Measurements from ENCODE around the gene USP6NL. TPM values are rescaled to one million over a fixed set of nuclear protein-coding genes. Genes with fewer than 3 reads are reported as not detected.

The USP6NL gene
- total and polyA plus RNA-seq, 9 of the 15 experiments (the other 6 are each of a cell fraction or from before 2014, with no cell fraction given), result 3.2 to 26.6 (median 19.8) TPM

- 1% methylated on average over 10 of the region's 11 CpGs for WGBS (ENCODE audit: insufficient coverage, low coverage, missing lambda C conversion rate)
- intact Hi-C loops (cut with micrococcal nuclease), result loop anchor here (1.0 to 10.0 kb wide), 4 partner anchors 72 to 282 kb away; no protein-coding TSS in a partner anchor
- ChIA-PET POLR2A (interaction anchor here (0.7 to 3.7 kb wide), 14 partner anchors 9 to 73 kb away, joined by 3 to 16 read pairs (median 4); no protein-coding TSS in a partner anchor), CTCF (ENCODE audit: low intra/inter-chr PET ratio) (interaction anchor here (0.5 kb wide), 1 partner anchor 23 kb away, joined by 3 read pairs; no protein-coding TSS in a partner anchor)
- Histone ChIP-seq H2AFZ (ENCODE audit: low read depth, low read length) (peak overlapping the region; percentile 37), H3K4me3 (peak overlapping the region; percentile 79), H3K4me2 (ENCODE audit: insufficient read depth, low read length) (peak overlapping the region; percentile 95), H3K9ac (ENCODE audit: insufficient read depth in 1 of 2, low read depth in 2 of 2, low read length in 2 of 2) (peak overlapping the region; percentile 87 to 96), H3K27ac (ENCODE audit: extremely low read depth, low read depth, low read length) (peak overlapping the region; percentile 98), H3K79me2 (ENCODE audit: control insufficient read depth, insufficient read depth, low read length) (peaks cover 41% of the 10 kb centered on the region), H3K9me1 (ENCODE audit: control insufficient read depth, insufficient read depth, low read length) (no peaks in the 10 kb centered on the region), H3K9me3 (replicated peaks; ENCODE audit: control insufficient read depth, insufficient read depth, low read depth, low read length) (0 out of 2 replicates have a peak, but pooled peaks cover 5% of the 10 kb centered on the region), H4K20me1 (replicated peaks; ENCODE audit: control insufficient read depth, insufficient read depth, low read length) (0 out of 2 replicates have a peak, but pooled peaks cover 7% of the 10 kb centered on the region), H3K27me3 (ENCODE audit: control insufficient read depth in 2 of 2, insufficient read depth in 2 of 2, low read length in 2 of 2) (no peaks in the 10 kb centered on the region), H3K36me3 (ENCODE audit: control insufficient read depth, insufficient read depth, low read length) (no peaks in the 10 kb centered on the region), H3K4me1 (replicated peaks in 1 of 2; ENCODE audit: control insufficient read depth in 2 of 2, insufficient read depth in 2 of 2, low read length in 2 of 2) (peaks cover 18 to 35% of the 10 kb centered on the region in 2 experiments)
- TSS peak; percentile 95 for BruUV-seq (replicated peaks)
- in situ Hi-C loops (cut with MboI), result no loop called here
- DNase-seq (ENCODE audit: extremely low read depth in 1 of 4, low spot score in 3 of 4) (peak in 3 of 4 experiments; percentile 27 to 97 (median 86)), FAIRE-seq (peak; percentile 97), ATAC-seq (peak; percentile 64)
- TF ChIP-seq NUFIP1 (IDR thresholded peaks at IDR 0.05; ENCODE audit: partially characterized antibody) (no peak), FUS (optimal IDR thresholded peaks at IDR 0.05; ENCODE audit: low read depth, low read length) (no peak), RBM25 (IDR thresholded peaks at IDR 0.05; ENCODE audit: low read depth, low read length, severe bottlenecking) (peak; percentile 10), ESRRA (IDR thresholded peaks at IDR 0.05; ENCODE audit: borderline replicate concordance, low read depth) (no peak; the same call in 1 of the 2 replicates), CHD1 (IDR thresholded peaks at IDR 0.05; ENCODE audit: low read length) (no peak), TEAD1 (CRISPR knock-in tag; IDR thresholded peaks at IDR 0.05) (peak in 1 of 2 experiments; percentile 35; a peak in 1 of 4 replicates), ETV6 (IDR thresholded peaks at IDR 0.05; ENCODE audit: borderline replicate concordance in 1 of 2, low read depth in 2 of 2, low read length in 1 of 2) (peak in 1 of 2 experiments; percentile 66; a peak in 1 of 4 replicates), ETV6 (CRISPR knock-in tag; IDR thresholded peaks at IDR 0.05; ENCODE audit: borderline replicate concordance) (no peak), BRD4 (IDR thresholded peaks at IDR 0.05) (peak; percentile 52; the same call in 1 of the 2 replicates), ZEB2 (IDR thresholded peaks at IDR 0.05) (peak; percentile 60; the same call in 1 of the 2 replicates), FOXA1 (IDR thresholded peaks at IDR 0.05; ENCODE audit: borderline replicate concordance) (no peak), BRCA1 (IDR thresholded peaks at IDR 0.05) (no peak), BRCA1 (CRISPR knock-in tag; IDR thresholded peaks at IDR 0.05) (no peak), HNRNPL (IDR thresholded peaks at IDR 0.05; ENCODE audit: low read depth, low read length) (no peak; the same call in 1 of the 2 replicates), ARNT (IDR thresholded peaks at IDR 0.05) (peak; percentile 72 to 94)
- TF ChIP-seq, protein P1, sequence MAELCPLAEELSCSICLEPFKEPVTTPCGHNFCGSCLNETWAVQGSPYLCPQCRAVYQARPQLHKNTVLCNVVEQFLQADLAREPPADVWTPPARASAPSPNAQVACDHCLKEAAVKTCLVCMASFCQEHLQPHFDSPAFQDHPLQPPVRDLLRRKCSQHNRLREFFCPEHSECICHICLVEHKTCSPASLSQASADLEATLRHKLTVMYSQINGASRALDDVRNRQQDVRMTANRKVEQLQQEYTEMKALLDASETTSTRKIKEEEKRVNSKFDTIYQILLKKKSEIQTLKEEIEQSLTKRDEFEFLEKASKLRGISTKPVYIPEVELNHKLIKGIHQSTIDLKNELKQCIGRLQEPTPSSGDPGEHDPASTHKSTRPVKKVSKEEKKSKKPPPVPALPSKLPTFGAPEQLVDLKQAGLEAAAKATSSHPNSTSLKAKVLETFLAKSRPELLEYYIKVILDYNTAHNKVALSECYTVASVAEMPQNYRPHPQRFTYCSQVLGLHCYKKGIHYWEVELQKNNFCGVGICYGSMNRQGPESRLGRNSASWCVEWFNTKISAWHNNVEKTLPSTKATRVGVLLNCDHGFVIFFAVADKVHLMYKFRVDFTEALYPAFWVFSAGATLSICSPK (IDR thresholded peaks at IDR 0.05; ENCODE audit: borderline replicate concordance), result 0 out of 2 replicates have a peak, but pooled peaks have one; percentile 9
- TF ChIP-seq, protein P2, sequence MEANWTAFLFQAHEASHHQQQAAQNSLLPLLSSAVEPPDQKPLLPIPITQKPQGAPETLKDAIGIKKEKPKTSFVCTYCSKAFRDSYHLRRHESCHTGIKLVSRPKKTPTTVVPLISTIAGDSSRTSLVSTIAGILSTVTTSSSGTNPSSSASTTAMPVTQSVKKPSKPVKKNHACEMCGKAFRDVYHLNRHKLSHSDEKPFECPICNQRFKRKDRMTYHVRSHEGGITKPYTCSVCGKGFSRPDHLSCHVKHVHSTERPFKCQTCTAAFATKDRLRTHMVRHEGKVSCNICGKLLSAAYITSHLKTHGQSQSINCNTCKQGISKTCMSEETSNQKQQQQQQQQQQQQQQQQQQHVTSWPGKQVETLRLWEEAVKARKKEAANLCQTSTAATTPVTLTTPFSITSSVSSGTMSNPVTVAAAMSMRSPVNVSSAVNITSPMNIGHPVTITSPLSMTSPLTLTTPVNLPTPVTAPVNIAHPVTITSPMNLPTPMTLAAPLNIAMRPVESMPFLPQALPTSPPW (CRISPR knock-in tag; IDR thresholded peaks at IDR 0.05), result peak; percentile 69; the same call in 1 of the 2 replicates
Measured at GRCh38 chr10:11612021-11613001, 861 bp upstream of the USP6NL start.
